VCaP (cell line): ENCODE data around the gene TSKU.
"Not testable (repeated sequence)": the region's sequence is repeated elsewhere in the genome, so short reads cannot be mapped to it uniquely, and the experiment has no call there.

Source experiments
- H3K27ac ChIP-seq: fragments of 450-650 bp; 2 replicates; pipeline ENCODE4 v1.5.1; 2017
- TF ChIP-seq, protein P1 (sequence below): fragments of 450-650 bp; conservative IDR thresholded peaks from 2 replicates; pipeline ENCODE4 v1.5.1; 2017; ENCODE audit warnings: mild to moderate bottlenecking, moderate library complexity

The TSKU gene

DNA sequence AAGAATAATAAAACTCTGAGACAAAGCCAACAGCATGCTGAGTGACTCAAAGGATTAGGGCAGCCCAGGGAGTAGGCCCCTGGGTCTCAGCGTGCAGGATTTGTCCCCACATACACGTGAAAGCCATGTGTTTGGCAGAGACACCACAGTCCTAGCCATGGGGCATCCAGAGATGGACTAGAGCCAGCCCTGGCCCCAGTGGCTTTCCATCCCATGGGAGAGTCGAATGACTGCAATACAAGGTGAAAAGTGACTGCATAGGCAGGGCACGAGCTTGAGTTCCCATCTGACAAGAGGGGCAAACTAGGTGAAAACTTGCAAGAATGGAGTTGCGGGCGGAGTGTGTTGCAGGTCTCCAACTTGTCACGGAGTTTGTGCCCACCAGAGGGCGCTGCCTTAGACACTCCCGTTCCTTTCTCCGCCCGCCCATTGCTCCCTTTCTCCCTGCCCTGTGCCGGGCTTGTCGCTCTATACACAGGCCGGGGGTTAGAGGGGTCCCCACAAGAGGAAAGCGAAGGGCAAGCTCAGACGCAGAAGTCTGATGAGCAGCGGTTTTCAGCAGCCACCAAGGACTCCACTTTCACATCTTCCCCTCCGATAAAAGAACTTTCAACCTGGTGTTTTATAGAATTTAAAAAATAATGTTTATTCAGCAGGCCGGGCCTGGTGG lies 24.2 kb downstream of the TSKU start:
- no peak overlapping the region for H3K27ac ChIP-seq
- TF ChIP-seq, protein P1, sequence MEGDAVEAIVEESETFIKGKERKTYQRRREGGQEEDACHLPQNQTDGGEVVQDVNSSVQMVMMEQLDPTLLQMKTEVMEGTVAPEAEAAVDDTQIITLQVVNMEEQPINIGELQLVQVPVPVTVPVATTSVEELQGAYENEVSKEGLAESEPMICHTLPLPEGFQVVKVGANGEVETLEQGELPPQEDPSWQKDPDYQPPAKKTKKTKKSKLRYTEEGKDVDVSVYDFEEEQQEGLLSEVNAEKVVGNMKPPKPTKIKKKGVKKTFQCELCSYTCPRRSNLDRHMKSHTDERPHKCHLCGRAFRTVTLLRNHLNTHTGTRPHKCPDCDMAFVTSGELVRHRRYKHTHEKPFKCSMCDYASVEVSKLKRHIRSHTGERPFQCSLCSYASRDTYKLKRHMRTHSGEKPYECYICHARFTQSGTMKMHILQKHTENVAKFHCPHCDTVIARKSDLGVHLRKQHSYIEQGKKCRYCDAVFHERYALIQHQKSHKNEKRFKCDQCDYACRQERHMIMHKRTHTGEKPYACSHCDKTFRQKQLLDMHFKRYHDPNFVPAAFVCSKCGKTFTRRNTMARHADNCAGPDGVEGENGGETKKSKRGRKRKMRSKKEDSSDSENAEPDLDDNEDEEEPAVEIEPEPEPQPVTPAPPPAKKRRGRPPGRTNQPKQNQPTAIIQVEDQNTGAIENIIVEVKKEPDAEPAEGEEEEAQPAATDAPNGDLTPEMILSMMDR, result peak; percentile 86

DNA sequence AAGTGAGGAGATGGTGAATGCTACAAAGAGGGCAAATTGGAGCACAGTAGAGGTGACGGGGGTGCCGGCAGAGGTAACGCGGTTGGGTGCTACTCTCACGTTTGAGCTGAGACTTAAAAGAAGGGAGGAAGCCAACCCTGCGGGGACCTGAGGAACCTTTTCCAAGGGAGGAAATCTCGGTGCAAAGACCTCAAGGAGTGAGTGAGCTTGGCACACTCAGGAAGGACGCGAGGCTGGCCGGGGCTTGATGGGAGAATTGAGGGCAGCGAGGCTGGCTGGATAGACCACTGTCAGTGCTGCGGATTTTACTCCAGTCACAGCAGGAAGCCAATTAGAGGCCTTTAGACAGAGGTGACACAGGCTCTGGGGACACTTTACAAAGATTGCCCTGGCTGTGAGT lies 25.0 kb downstream of the TSKU start:
- no peak overlapping the region for H3K27ac ChIP-seq
- TF ChIP-seq, protein P1, result no peak

DNA sequence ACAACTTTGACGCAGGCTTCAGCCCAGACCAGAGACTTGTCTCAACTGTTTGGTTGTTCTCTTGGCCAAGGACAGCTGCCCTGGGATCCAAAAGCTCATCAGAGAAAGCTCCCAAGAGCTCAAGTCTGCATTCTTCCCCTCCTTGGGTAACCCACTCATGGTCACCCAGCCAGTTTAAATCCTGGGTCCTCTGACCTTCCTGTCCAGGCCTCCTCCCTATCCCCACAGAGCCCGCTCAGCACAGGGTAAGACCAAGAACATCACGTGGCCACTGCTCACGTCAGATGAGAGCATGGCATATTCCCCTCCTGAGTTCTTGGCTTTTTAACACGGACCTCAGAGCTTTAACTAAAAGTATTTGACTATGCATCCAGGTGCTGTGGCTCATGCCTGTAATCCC lies 25.8 kb downstream of the TSKU start:
- no peak overlapping the region for H3K27ac ChIP-seq
- TF ChIP-seq, protein P1, result no peak

DNA sequence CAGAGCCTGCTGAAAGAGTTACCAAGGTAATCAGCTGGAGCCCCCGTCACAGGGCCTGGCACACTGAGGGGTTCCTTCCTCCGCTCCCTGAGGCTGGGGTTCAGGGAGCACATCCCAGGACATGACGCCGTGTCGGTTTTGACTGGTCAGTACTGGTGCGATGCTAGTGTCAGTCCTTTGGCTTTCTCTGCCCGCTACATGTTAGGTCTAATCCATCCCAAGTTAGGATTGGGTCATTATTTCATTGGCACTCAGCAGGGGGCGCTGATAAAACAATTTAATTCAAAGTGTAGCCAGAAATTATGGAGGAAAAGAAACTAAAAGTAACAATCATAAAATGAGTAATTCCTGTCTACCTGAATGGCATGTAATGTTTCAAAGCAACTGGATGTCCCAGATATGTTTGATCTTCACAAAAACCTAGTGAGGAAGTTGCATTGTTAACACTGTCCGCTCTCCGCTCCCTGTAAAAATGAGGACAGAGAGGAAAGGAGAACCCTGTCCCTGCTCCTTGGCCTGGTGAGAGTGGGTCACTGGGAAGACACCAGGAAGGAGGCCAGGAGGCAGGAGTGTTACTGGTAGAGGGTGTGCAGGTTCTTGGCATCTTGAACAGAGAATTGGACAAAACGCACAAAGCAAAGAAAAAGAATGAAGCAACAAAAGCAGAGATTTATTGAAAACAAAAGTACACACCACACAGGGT lies 27.1 kb downstream of the TSKU start:
- H3K27ac ChIP-seq, result peak overlapping the region; percentile 54
- TF ChIP-seq, protein P1, result peak; percentile 78

DNA sequence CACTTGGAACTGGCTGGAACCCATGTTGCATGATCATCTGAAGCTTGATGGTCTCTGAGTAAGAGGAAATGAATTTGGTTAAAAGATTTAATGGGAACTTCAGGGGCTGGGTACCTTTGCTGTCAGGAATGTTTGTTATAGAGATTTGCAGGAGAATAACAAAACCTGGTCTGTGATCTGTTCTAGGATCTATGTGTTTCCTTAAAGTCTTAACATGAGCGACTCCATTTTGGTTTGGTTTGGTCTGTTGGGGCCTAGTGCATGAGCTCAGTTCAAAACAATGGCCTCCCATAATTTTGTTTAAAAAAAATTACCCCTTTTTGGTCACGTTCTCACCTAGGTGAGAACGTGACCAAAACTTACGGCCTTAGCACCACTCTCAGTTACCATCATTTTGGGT lies 28.1 kb downstream of the TSKU start:
- no peak overlapping the region for H3K27ac ChIP-seq
- TF ChIP-seq, protein P1, result no peak

DNA sequence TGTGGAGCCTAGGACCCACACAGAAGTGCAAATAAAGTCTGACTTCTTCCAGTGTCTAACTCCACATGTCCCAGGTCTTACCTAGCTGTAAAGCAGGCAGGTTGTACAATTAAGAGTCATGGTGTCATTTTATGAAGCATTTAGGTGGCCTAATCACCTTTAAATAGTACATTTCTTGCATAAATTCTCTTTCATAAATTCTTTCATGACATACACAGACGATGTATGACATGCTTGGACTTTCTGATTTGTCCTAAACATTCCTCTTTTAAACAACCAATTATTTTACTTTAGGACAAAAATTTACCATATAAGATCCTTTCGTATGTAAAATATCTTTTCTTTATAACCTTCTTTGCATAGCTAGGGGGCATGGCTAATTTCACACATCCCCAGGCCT lies 31.3 kb downstream of the TSKU start:
- H3K27ac ChIP-seq, result no peak overlapping the region
- TF ChIP-seq, protein P1, result no peak

DNA sequence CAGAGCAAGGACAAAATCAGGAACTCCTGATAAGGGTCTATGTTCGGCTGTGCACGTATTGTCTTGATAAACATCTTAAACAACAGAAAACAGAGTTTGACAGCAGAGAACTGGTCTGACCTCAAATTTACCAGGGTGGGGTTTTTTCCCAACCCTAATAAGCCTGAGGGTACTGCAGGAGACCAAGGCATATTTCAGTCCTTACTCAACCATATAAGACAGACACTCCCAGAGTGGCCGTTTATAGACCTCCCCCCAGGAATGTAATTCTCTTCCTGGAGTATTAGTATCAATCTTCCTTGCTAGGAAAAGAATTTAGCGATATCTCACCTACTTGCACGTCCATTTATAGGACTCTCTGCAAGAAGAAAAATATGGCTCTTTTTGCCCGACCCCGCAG lies 32.5 kb downstream of the TSKU start:
- H3K27ac ChIP-seq, result not testable (repeated sequence)

DNA sequence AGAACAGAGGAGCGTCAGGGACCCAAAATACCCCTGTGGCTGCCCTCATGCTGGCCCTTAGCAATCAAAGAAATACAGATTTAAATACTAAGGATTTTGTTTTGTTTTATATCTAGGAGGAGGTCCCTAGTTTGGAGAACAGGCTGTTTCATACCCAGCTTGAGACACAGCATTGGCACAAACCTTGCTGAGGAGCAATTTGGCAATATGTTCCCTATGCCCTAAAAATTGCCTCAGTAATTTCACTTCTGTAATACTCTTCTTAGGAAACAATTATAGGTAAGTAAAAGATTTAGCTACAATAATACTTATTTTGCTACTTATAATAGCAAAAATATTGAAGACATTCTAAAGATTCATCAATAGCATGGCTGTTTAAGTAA lies 37.0 kb downstream of the TSKU start:
- H3K27ac ChIP-seq, result no peak overlapping the region
- TF ChIP-seq, protein P1, result no peak

DNA sequence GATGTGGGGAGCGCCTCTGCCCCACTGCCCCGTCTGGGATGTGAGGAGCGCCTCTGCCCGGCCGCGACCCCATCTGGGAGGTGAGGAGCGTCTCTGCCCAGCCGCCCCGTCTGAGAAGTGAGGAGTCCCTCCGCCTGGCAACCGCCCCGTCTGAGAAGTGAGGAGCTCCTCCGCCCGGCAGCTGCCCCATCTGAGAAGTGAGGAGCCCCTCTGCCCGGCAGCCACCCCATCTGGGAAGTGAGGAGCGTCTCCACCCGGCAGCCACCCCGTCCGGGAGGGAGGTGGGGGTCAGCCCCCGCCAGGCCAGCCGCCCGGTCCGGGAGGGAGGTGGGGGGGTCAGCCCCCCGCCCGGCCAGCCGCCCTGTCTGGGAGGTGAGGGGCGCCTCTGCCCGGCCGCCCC lies 38.2 kb downstream of the TSKU start:
- not testable (repeated sequence) for H3K27ac ChIP-seq
